ENCODE results near the gene ACAA1.

GRCh38 chr3:38114875-38115644 lies 21.9 kb downstream of the ACAA1 start:
- TF ChIP-seq POLR2AphosphoS5 (IDR thresholded peaks at IDR 0.05; ENCODE audit: low read depth) (no peak), CTCF (conservative IDR thresholded peaks at IDR 0.05; ENCODE audit: low read depth in 2 of 2) (no peak), CREB1 (CRISPR knock-in tag; IDR thresholded peaks at IDR 0.05; ENCODE audit: low read depth) (no peak), EZH2 (IDR thresholded peaks at IDR 0.05; ENCODE audit: low read depth, unreplicated experiment) (no peak), EZH2phosphoT487 (IDR thresholded peaks at IDR 0.05; ENCODE audit: unreplicated experiment) (no peak), REST (IDR thresholded peaks at IDR 0.05; ENCODE audit: unreplicated experiment) (no peak), STAT1 (IDR thresholded peaks at IDR 0.05; ENCODE audit: unreplicated experiment) (no peak), ZNF114 (CRISPR knock-in tag; IDR thresholded peaks at IDR 0.05) (no peak), ETS1 (IDR thresholded peaks at IDR 0.05) (no peak), JUNB (IDR thresholded peaks at IDR 0.05; ENCODE audit: unreplicated experiment) (no peak), NANOG (IDR thresholded peaks at IDR 0.05; ENCODE audit: borderline replicate concordance) (no peak), ZNF331 (CRISPR knock-in tag; IDR thresholded peaks at IDR 0.05; ENCODE audit: low read depth) (no peak)
- TF ChIP-seq, protein P1, sequence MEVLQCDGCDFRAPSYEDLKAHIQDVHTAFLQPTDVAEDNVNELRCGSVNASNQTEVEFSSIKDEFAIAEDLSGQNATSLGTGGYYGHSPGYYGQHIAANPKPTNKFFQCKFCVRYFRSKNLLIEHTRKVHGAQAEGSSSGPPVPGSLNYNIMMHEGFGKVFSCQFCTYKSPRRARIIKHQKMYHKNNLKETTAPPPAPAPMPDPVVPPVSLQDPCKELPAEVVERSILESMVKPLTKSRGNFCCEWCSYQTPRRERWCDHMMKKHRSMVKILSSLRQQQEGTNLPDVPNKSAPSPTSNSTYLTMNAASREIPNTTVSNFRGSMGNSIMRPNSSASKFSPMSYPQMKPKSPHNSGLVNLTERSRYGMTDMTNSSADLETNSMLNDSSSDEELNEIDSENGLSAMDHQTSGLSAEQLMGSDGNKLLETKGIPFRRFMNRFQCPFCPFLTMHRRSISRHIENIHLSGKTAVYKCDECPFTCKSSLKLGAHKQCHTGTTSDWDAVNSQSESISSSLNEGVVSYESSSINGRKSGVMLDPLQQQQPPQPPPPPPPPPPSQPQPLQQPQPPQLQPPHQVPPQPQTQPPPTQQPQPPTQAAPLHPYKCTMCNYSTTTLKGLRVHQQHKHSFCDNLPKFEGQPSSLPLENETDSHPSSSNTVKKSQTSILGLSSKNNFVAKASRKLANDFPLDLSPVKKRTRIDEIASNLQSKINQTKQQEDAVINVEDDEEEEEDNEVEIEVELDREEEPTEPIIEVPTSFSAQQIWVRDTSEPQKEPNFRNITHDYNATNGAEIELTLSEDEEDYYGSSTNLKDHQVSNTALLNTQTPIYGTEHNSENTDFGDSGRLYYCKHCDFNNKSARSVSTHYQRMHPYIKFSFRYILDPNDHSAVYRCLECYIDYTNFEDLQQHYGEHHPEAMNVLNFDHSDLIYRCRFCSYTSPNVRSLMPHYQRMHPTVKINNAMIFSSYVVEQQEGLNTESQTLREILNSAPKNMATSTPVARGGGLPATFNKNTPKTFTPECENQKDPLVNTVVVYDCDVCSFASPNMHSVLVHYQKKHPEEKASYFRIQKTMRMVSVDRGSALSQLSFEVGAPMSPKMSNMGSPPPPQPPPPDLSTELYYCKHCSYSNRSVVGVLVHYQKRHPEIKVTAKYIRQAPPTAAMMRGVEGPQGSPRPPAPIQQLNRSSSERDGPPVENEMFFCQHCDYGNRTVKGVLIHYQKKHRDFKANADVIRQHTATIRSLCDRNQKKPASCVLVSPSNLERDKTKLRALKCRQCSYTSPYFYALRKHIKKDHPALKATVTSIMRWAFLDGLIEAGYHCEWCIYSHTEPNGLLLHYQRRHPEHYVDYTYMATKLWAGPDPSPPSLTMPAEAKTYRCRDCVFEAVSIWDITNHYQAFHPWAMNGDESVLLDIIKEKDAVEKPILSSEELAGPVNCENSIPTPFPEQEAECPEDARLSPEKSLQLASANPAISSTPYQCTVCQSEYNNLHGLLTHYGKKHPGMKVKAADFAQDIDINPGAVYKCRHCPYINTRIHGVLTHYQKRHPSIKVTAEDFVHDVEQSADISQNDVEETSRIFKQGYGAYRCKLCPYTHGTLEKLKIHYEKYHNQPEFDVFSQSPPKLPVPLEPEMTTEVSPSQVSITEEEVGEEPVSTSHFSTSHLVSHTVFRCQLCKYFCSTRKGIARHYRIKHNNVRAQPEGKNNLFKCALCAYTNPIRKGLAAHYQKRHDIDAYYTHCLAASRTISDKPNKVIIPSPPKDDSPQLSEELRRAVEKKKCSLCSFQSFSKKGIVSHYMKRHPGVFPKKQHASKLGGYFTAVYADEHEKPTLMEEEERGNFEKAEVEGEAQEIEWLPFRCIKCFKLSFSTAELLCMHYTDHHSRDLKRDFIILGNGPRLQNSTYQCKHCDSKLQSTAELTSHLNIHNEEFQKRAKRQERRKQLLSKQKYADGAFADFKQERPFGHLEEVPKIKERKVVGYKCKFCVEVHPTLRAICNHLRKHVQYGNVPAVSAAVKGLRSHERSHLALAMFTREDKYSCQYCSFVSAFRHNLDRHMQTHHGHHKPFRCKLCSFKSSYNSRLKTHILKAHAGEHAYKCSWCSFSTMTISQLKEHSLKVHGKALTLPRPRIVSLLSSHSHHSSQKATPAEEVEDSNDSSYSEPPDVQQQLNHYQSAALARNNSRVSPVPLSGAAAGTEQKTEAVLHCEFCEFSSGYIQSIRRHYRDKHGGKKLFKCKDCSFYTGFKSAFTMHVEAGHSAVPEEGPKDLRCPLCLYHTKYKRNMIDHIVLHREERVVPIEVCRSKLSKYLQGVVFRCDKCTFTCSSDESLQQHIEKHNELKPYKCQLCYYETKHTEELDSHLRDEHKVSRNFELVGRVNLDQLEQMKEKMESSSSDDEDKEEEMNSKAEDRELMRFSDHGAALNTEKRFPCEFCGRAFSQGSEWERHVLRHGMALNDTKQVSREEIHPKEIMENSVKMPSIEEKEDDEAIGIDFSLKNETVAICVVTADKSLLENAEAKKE (CRISPR knock-in tag; IDR thresholded peaks at IDR 0.05) = no peak

Measured in GM23338 (cell line).